HEK293 (cell line): ENCODE measurements around the gene HIPK2.

Source experiments
- CTCF ChIA-PET: fragments of 350-600 bp; formaldehyde crosslinking; extraction: SDS; loops from one replicate; lab custom pipeline; 2021; ENCODE audit warnings: antibody characterized with exemption; lab: Yijun Ruan, JAX
- POLR2A ChIA-PET: fragments of 300-600 bp; formaldehyde crosslinking; extraction: SDS; loops from one replicate; lab custom pipeline; 2020; ENCODE audit warnings: antibody characterized with exemption, inconsistent platforms; lab: Yijun Ruan, JAX
- H3K27ac ChIP-seq: fragments of 200-500 bp; sonication (Bioruptor generic); 2 replicates; pipeline ENCODE4 v1.5.1; 2014; ENCODE audit warnings: low read depth, low read length, control low read depth, inconsistent platforms; ENCODE audit errors: extremely low read depth
- H3K36me3 ChIP-seq, 2 experiments: fragments of 200-500 bp in 1 of 2; sonication (Bioruptor generic) in 1 of 2; 1 replicate in 1 of 2; 2 replicates in 1 of 2; pipeline ENCODE4 v1.5.1; 2014 to 2017; ENCODE audit warnings: inconsistent platforms in 2 of 2, low read length in 2 of 2; ENCODE audit not compliant: control insufficient read depth in 2 of 2, insufficient read depth in 1 of 2
- H3K4me1 ChIP-seq: fragments of 200-500 bp; sonication (Bioruptor generic); 2 replicates; pipeline ENCODE4 v1.5.1; 2014; ENCODE audit warnings: mild to moderate bottlenecking, low read length, inconsistent platforms; ENCODE audit not compliant: control insufficient read depth, insufficient read depth
- H3K4me3 ChIP-seq: 2 replicates; pipeline ENCODE4 v1.5.1; 2011; ENCODE audit warnings: low read depth, mild to moderate bottlenecking, control low read depth, low read length, moderate library complexity
- H3K9me3 ChIP-seq: fragments of 200-500 bp; sonication (Bioruptor generic); 2 replicates; pipeline ENCODE4 v1.5.1; 2014; ENCODE audit warnings: low read depth, low read length, inconsistent platforms; ENCODE audit not compliant: control insufficient read depth, insufficient read depth
- GFI1B ChIP-seq: fragments of 450-650 bp; formaldehyde crosslinking; IDR thresholded peaks from 2 replicates; pipeline ENCODE4 v1.5.1; 2016; ENCODE audit warnings: missing biosample characterization, missing genetic modification characterization
- OVOL3 ChIP-seq: fragments of 450-650 bp; formaldehyde crosslinking; IDR thresholded peaks from 2 replicates; pipeline ENCODE4 v1.5.1; 2016; ENCODE audit warnings: missing biosample characterization, missing genetic modification characterization
- SCRT1 ChIP-seq: fragments of 450-650 bp; formaldehyde crosslinking; IDR thresholded peaks from 2 replicates; pipeline ENCODE4 v1.5.1; 2016; ENCODE audit warnings: missing biosample characterization, missing genetic modification characterization, borderline replicate concordance
- SP3 ChIP-seq: fragments of 450-650 bp; formaldehyde crosslinking; IDR thresholded peaks from 2 replicates; pipeline ENCODE4 v1.5.1; 2016; ENCODE audit warnings: missing biosample characterization, missing genetic modification characterization
- ZFHX2 ChIP-seq: fragments of 450-650 bp; formaldehyde crosslinking; conservative IDR thresholded peaks from 2 replicates; pipeline ENCODE4 v1.5.1; 2016; ENCODE audit warnings: missing biosample characterization, missing genetic modification characterization
- ZFP37 ChIP-seq: fragments of 450-650 bp; formaldehyde crosslinking; IDR thresholded peaks from 2 replicates; pipeline ENCODE4 v1.5.1; 2016; ENCODE audit warnings: missing biosample characterization, missing genetic modification characterization
- ZFP41 ChIP-seq: fragments of 450-650 bp; formaldehyde crosslinking; IDR thresholded peaks from 2 replicates; pipeline ENCODE4 v1.5.1; 2016; ENCODE audit warnings: missing biosample characterization, missing genetic modification characterization, borderline replicate concordance
- ZNF391 ChIP-seq: fragments of 450-650 bp; formaldehyde crosslinking; IDR thresholded peaks from 2 replicates; pipeline ENCODE4 v1.5.1; 2016; ENCODE audit warnings: low read depth, missing biosample characterization, missing genetic modification characterization, borderline replicate concordance
- ZNF560 ChIP-seq: fragments of 450-650 bp; formaldehyde crosslinking; IDR thresholded peaks from 2 replicates; pipeline ENCODE4 v1.5.1; 2017; ENCODE audit warnings: missing biosample characterization, missing genetic modification characterization, borderline replicate concordance
- ZNF654 ChIP-seq: fragments of 450-650 bp; formaldehyde crosslinking; IDR thresholded peaks from 2 replicates; pipeline ENCODE4 v1.5.1; 2016; ENCODE audit warnings: low read depth, missing biosample characterization, missing genetic modification characterization
- ZNF747 ChIP-seq: fragments of 450-650 bp; formaldehyde crosslinking; IDR thresholded peaks from 2 replicates; pipeline ENCODE4 v1.5.1; 2016; ENCODE audit warnings: missing biosample characterization, missing genetic modification characterization
- ZNF792 ChIP-seq: fragments of 450-650 bp; formaldehyde crosslinking; IDR thresholded peaks from 2 replicates; pipeline ENCODE4 v1.5.1; 2016; ENCODE audit warnings: missing biosample characterization, missing genetic modification characterization
- TF ChIP-seq, protein P1 (sequence below): fragments of 450-650 bp; formaldehyde crosslinking; IDR thresholded peaks from 2 replicates; pipeline ENCODE4 v1.5.1; 2016; ENCODE audit warnings: missing biosample characterization, missing genetic modification characterization, low read depth
- TF ChIP-seq, protein P2 (sequence below): fragments of 450-650 bp; formaldehyde crosslinking; IDR thresholded peaks from 2 replicates; pipeline ENCODE4 v1.5.1; 2016; ENCODE audit warnings: missing biosample characterization, missing genetic modification characterization
- TF ChIP-seq, protein P3 (sequence below): fragments of 450-650 bp; formaldehyde crosslinking; IDR thresholded peaks from 2 replicates; pipeline ENCODE4 v1.5.1; 2017; ENCODE audit warnings: missing biosample characterization, missing genetic modification characterization
- TF ChIP-seq, protein P4 (sequence below): fragments of 450-650 bp; formaldehyde crosslinking; IDR thresholded peaks from 2 replicates; pipeline ENCODE4 v1.5.1; 2016; ENCODE audit warnings: missing biosample characterization, missing genetic modification characterization

HIPK2 gene

DNA sequence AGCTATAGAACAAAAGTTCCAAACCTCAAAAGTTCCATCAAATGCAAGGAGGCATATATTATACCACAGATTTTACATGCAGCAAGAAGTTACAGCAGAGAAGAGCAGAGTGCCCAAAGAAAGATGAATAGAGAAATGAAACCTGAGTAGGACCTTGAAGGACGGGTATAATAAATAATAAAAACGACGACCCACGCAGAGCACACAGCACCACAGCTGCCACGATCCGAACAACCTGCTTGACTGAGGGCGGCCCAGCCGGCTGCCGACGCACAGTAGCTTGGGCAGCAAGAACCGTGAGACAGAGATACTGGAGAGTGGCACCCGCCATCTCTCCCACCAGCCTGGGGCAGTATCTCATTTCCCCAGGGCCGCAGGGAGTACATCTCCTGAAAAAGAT lies 79.0 kb downstream of the HIPK2 start (continued):
- TF ChIP-seq, protein P1, sequence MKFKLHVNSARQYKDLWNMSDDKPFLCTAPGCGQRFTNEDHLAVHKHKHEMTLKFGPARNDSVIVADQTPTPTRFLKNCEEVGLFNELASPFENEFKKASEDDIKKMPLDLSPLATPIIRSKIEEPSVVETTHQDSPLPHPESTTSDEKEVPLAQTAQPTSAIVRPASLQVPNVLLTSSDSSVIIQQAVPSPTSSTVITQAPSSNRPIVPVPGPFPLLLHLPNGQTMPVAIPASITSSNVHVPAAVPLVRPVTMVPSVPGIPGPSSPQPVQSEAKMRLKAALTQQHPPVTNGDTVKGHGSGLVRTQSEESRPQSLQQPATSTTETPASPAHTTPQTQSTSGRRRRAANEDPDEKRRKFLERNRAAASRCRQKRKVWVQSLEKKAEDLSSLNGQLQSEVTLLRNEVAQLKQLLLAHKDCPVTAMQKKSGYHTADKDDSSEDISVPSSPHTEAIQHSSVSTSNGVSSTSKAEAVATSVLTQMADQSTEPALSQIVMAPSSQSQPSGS (tag by site-specific recombination), result no peak
- TF ChIP-seq, protein P2, sequence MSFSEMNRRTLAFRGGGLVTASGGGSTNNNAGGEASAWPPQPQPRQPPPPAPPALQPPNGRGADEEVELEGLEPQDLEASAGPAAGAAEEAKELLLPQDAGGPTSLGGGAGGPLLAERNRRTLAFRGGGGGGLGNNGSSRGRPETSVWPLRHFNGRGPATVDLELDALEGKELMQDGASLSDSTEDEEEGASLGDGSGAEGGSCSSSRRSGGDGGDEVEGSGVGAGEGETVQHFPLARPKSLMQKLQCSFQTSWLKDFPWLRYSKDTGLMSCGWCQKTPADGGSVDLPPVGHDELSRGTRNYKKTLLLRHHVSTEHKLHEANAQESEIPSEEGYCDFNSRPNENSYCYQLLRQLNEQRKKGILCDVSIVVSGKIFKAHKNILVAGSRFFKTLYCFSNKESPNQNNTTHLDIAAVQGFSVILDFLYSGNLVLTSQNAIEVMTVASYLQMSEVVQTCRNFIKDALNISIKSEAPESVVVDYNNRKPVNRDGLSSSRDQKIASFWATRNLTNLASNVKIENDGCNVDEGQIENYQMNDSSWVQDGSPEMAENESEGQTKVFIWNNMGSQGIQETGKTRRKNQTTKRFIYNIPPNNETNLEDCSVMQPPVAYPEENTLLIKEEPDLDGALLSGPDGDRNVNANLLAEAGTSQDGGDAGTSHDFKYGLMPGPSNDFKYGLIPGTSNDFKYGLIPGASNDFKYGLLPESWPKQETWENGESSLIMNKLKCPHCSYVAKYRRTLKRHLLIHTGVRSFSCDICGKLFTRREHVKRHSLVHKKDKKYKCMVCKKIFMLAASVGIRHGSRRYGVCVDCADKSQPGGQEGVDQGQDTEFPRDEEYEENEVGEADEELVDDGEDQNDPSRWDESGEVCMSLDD (tag by site-specific recombination), result no peak
- TF ChIP-seq ZNF560 (tag by site-specific recombination) (no peak), GFI1B (tag by site-specific recombination) (no peak), OVOL3 (tag by site-specific recombination) (no peak), SP3 (tag by site-specific recombination) (no peak)
- TF ChIP-seq, protein P3, sequence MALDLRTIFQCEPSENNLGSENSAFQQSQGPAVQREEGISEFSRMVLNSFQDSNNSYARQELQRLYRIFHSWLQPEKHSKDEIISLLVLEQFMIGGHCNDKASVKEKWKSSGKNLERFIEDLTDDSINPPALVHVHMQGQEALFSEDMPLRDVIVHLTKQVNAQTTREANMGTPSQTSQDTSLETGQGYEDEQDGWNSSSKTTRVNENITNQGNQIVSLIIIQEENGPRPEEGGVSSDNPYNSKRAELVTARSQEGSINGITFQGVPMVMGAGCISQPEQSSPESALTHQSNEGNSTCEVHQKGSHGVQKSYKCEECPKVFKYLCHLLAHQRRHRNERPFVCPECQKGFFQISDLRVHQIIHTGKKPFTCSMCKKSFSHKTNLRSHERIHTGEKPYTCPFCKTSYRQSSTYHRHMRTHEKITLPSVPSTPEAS (tag by site-specific recombination), result no peak

DNA sequence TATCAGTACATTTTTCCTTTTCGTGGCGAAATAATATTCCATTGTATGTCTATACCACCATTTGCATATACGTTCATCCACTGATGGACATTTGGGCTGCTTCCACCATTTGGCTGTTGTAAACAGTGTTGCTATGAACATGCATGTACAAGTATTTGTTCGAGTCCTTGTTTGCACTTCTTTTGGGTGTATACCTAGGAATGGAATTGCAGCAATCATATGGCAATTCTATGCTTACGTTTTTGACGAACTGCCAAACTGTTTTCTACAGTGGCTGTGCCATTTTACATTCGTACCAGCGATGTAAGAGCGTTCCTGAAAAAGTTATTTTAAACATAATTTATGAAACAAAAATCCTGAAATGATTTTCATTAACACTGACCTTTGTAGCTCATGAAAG lies 79.5 kb downstream of the HIPK2 start:
- Histone ChIP-seq H3K9me3 (no peaks in the 10 kb centered on the region), H3K27ac (no peak overlapping the region), H3K4me1 (no peaks in the 10 kb centered on the region), H3K36me3 (peaks cover 0 to 11% of the 10 kb centered on the region in 2 experiments; a peak in 1 of 3 replicates), H3K4me3 (no peak overlapping the region)
- POLR2A ChIA-PET, result interaction anchor here (0.5 kb wide), 1 partner anchor 62 kb away, joined by 3 read pairs; no protein-coding TSS in a partner anchor
- CTCF ChIA-PET, result interaction anchor here (0.7 kb wide), 1 partner anchor 53 kb away, joined by 3 read pairs; no protein-coding TSS in a partner anchor
- no peak for TF ChIP-seq ZNF391 (tag by site-specific recombination)
- TF ChIP-seq ZFP37 (tag by site-specific recombination), result no peak
- TF ChIP-seq ZFP41, result no peak
- TF ChIP-seq, protein P4, sequence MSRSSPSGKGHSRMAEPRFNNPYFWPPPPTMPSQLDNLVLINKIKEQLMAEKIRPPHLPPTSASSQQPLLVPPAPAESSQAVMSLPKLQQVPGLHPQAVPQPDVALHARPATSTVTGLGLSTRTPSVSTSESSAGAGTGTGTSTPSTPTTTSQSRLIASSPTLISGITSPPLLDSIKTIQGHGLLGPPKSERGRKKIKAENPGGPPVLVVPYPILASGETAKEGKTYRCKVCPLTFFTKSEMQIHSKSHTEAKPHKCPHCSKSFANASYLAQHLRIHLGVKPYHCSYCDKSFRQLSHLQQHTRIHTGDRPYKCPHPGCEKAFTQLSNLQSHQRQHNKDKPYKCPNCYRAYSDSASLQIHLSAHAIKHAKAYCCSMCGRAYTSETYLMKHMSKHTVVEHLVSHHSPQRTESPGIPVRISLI (tag by site-specific recombination), result no peak

DNA sequence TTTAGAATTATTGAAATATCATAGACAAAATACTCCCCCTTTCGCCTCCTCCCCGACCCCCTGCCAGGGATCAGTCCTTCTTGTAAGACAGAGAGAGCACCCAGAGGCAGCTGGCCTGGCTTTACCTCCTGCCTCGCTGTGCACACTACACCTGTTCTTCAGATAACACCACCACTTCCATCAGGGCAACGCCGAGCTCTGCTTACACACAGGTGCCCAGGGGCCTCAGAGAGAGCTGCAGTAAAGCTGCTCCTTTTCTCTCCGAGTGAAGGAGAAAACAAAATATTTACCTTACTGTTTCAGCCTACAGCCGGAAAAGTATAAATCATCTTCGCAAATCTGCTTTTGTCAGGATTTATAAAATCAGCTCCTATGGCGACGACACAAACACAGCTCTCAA lies 80.7 kb downstream of the HIPK2 start:
- TF ChIP-seq ZNF654 (tag by site-specific recombination), result no peak
- H3K27ac ChIP-seq, result no peak overlapping the region
- H3K36me3 ChIP-seq, result peaks cover 0 to 11% of the 10 kb centered on the region in 2 experiments; a peak in 1 of 3 replicates
- H3K4me1 ChIP-seq, result no peaks in the 10 kb centered on the region
- H3K4me3 ChIP-seq, result no peak overlapping the region
- ChIA-PET CTCF (interaction anchor here (0.7 kb wide), 1 partner anchor 13 kb away, joined by 4 read pairs; no protein-coding TSS in a partner anchor), POLR2A (no interaction called here)
- no peaks in the 10 kb centered on the region for H3K9me3 ChIP-seq

DNA sequence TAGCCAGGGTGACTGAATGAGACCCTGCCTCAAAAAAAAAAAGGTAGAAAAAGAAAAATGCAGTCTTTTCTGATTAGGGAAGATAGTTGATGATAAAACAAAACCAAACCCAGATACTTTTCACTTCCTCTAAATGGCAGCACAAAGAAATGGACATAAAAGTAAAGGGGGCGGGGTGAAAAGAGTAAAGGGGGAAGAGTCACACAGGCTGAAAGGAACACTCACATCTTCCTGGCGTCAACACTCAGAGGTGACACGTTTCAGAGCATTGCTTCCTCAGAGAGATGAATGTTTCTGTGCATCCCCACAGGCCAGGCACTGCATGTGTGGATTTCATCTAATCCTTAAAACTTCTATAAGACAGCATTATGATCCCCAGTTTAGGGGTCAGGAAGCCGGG lies 81.2 kb downstream of the HIPK2 start:
- Histone ChIP-seq H3K4me1 (no peaks in the 10 kb centered on the region), H3K9me3 (no peaks in the 10 kb centered on the region), H3K36me3 (peaks cover 0 to 11% of the 10 kb centered on the region in 2 experiments; a peak in 1 of 3 replicates), H3K4me3 (no peak overlapping the region), H3K27ac (no peak overlapping the region)
- POLR2A ChIA-PET, result no interaction called here
- TF ChIP-seq ZNF391 (tag by site-specific recombination), result no peak
- TF ChIP-seq ZNF792, result no peak
- no peak for TF ChIP-seq ZNF747 (tag by site-specific recombination)
- TF ChIP-seq ZFHX2 (tag by site-specific recombination), result no peak
- 0 out of 2 replicates have a peak, but pooled peaks have one; percentile 3 for TF ChIP-seq SCRT1
- TF ChIP-seq, all 188 proteins: peak for 1
- CTCF ChIA-PET, result interaction anchor here (0.7 kb wide), 1 partner anchor 13 kb away, joined by 4 read pairs; no protein-coding TSS in a partner anchor
